Measurements from ENCODE around the gene ZDHHC14. TPM values are rescaled to one million over a fixed set of nuclear protein-coding genes. Genes with fewer than 3 reads are reported as not detected.

Gene ZDHHC14
- polyA plus RNA-seq, 1 donor (not counting 4 experiments of a cell fraction or from before 2014, with no cell fraction given): 6.4 TPM

- dilution Hi-C loops (cut with MboI; ENCODE audit: extremely low pct_ligation_motif_present, low sequenced_read_pairs): no loop called here
- H3K9ac ChIP-seq (ENCODE audit: control insufficient read depth, extremely low read depth, insufficient read depth, low read length): no peak overlapping the region
These were observed 334.8 kb downstream of the ZDHHC14 start for GRCh38 chr6:157715728-157716164.

GRCh38 chr6:157716251-157716995 is 335.4 kb downstream of the ZDHHC14 start:
- Histone ChIP-seq H3K27me3 (ENCODE audit: control insufficient read depth, extremely low read depth, insufficient read depth, low read length) (no peaks in the 10 kb centered on the region), H3K4me1 (ENCODE audit: control insufficient read depth, extremely low read depth, insufficient read depth, low read length) (peaks cover 4% of the 10 kb centered on the region), H3K36me3 (ENCODE audit: control insufficient read depth in 2 of 2, extremely low read depth in 1 of 2, insufficient read depth in 2 of 2, low read length in 2 of 2) (no peaks in the 10 kb centered on the region), H3K27ac (ENCODE audit: control insufficient read depth, insufficient read depth, low read length) (no peak overlapping the region), H3K9ac (ENCODE audit: control insufficient read depth, extremely low read depth, insufficient read depth, low read length) (no peak overlapping the region), H2AFZ (ENCODE audit: control insufficient read depth, low read length) (no peak overlapping the region), H3K4me2 (ENCODE audit: control insufficient read depth, extremely low read depth, insufficient read depth, low read depth, low read length) (no peak overlapping the region), H3K4me3 (ENCODE audit: control insufficient read depth in 2 of 3, extremely low read depth in 1 of 3, insufficient read depth in 2 of 3, low read depth in 1 of 3, low read length in 3 of 3) (no peak overlapping the region), H3K79me2 (ENCODE audit: control insufficient read depth, insufficient read depth, low read length) (no peaks in the 10 kb centered on the region), H3K9me1 (ENCODE audit: control insufficient read depth, extremely low read depth, insufficient read depth, low read length) (no peaks in the 10 kb centered on the region), H4K20me1 (ENCODE audit: control insufficient read depth, extremely low read depth, insufficient read depth, low read length) (no peaks in the 10 kb centered on the region), H3K9me3 (ENCODE audit: control insufficient read depth, low read depth, low read length) (no peaks in the 10 kb centered on the region)
- DNase-seq (ENCODE audit: low read depth, low spot score): no peak
- FAIRE-seq: peak; percentile 29
- TF ChIP-seq CTCF (optimal IDR thresholded peaks at IDR 0.05 in 1 of 3, IDR thresholded peaks at IDR 0.05 in 1 of 3, conservative IDR thresholded peaks at IDR 0.05 in 1 of 3; ENCODE audit: extremely low read depth in 1 of 3, insufficient read depth in 2 of 3, low read length in 3 of 3): no peak
- TF ChIP-seq EZH2 (IDR thresholded peaks at IDR 0.05; ENCODE audit: low read length): no peak
- dilution Hi-C loops (cut with MboI; ENCODE audit: extremely low pct_ligation_motif_present, low sequenced_read_pairs): no loop called here

More at GRCh38 chr6:157715728-157716164, 334.8 kb downstream of the ZDHHC14 start:
- H3K9me1 ChIP-seq (ENCODE audit: control insufficient read depth, extremely low read depth, insufficient read depth, low read length): no peaks in the 10 kb centered on the region
- H3K4me2 ChIP-seq (ENCODE audit: control insufficient read depth, extremely low read depth, insufficient read depth, low read depth, low read length): no peak overlapping the region
- no peaks in the 10 kb centered on the region for H3K36me3 ChIP-seq (ENCODE audit: control insufficient read depth in 2 of 2, extremely low read depth in 1 of 2, insufficient read depth in 2 of 2, low read length in 2 of 2)
- no peak for TF ChIP-seq EZH2 (IDR thresholded peaks at IDR 0.05; ENCODE audit: low read length)
- no peak for TF ChIP-seq CTCF (optimal IDR thresholded peaks at IDR 0.05 in 1 of 3, IDR thresholded peaks at IDR 0.05 in 1 of 3, conservative IDR thresholded peaks at IDR 0.05 in 1 of 3; ENCODE audit: extremely low read depth in 1 of 3, insufficient read depth in 2 of 3, low read length in 3 of 3)
- H4K20me1 ChIP-seq (ENCODE audit: control insufficient read depth, extremely low read depth, insufficient read depth, low read length): no peaks in the 10 kb centered on the region
- H3K79me2 ChIP-seq (ENCODE audit: control insufficient read depth, insufficient read depth, low read length): no peaks in the 10 kb centered on the region
- no peak overlapping the region for H3K4me3 ChIP-seq (ENCODE audit: control insufficient read depth in 2 of 3, extremely low read depth in 1 of 3, insufficient read depth in 2 of 3, low read depth in 1 of 3, low read length in 3 of 3)
- H3K27ac ChIP-seq (ENCODE audit: control insufficient read depth, insufficient read depth, low read length): no peak overlapping the region
- no peaks in the 10 kb centered on the region for H3K27me3 ChIP-seq (ENCODE audit: control insufficient read depth, extremely low read depth, insufficient read depth, low read length)
- FAIRE-seq (no peak), DNase-seq (ENCODE audit: low read depth, low spot score) (no peak)
- no peak overlapping the region for H2AFZ ChIP-seq (ENCODE audit: control insufficient read depth, low read length)
- H3K4me1 ChIP-seq (ENCODE audit: control insufficient read depth, extremely low read depth, insufficient read depth, low read length): peaks cover 4% of the 10 kb centered on the region
- no peaks in the 10 kb centered on the region for H3K9me3 ChIP-seq (ENCODE audit: control insufficient read depth, low read depth, low read length)
